Stimulated activated CD4-positive, alpha-beta T cell treated with anti-CD3 and anti-CD28 coated beads, Interleukin-1b, Interleukin-23, amount 100 ng/mL, for 24 hours (primary cell): ENCODE measurements around the gene DBNDD2.

Experiments used
- DNase-seq, 4 experiments: peaks; one replicate each; pipeline ENCODE4 v3.0.0-alpha.2; 2020; ENCODE audit warnings: low read depth in 4 of 4, low spot score in 1 of 4

The DBNDD2 gene, protein sequence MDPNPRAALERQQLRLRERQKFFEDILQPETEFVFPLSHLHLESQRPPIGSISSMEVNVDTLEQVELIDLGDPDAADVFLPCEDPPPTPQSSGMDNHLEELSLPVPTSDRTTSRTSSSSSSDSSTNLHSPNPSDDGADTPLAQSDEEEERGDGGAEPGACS

GRCh38 chr20:45407783-45408645, at the start of gene DBNDD2:
TSS of gene DBNDD2 (plus strand) at chr20:45408289. CDS start at chr20:45408468, 179 bp downstream.
- no peak for DNase-seq

- no peak for DNase-seq
Observed at GRCh38 chr20:45359069-45359405, 49.1 kb upstream of the DBNDD2 start.

- DNase-seq, result no peak
Observed at GRCh38 chr20:45359406-45360148, 48.5 kb upstream of the DBNDD2 start.

- no peak for DNase-seq
Observed at GRCh38 chr20:45361793-45362192, 46.3 kb upstream of the DBNDD2 start.

GRCh38 chr20:45362804-45363610, 45.1 kb upstream of the DBNDD2 start, which contains the start of gene SYS1:
TSS of gene SYS1 (plus strand) at chr20:45363156. CDS start at chr20:45363532, 376 bp downstream.
- peak; percentile 93 to 99 (median 98) for DNase-seq

DNA sequence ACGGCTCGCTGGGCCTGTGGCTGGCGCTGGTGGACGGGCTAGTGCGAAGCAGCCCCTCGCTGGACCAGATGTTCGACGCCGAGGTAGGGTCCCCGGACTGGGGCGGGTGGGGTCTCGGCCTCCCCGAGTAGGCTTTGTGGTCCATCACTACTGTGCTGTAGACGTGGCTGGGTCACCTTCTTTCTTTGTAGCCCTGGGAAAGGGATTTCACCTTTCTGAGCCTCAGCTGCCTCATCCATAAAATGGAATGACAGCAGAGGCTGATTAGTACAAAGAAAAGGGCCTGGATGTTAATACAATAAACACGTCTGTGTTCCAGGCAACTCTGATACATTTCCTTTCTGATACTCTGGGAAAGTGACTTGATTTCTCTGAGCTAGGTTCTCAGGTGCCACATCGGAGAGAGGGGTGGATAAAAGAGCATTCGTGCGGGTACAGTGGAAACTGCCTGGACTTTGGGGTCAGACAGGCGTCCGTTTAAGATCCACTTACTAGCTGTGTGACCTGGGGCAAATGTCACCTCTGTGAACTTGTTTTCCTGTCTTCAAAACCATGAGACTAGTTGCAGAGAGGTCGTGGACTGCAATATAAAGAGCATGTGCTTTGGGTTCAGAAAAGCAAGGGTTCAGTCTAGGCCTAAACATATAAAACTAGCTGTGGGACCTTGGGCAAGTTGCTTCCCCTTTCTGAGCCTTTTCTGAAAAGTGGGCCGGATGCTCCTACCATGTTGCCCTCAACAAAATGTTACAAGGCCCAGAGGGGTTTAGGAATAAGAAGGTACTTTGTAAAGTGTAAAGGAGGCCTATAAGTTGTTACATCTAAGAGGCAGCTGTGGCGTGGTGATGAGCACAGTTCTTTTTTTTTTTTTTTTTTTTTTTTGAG, 44.2 kb upstream of the DBNDD2 start:
- no peak for DNase-seq

- DNase-seq, result no peak
Observed at GRCh38 chr20:45365444-45365970, 42.6 kb upstream of the DBNDD2 start.

GRCh38 chr20:45366192-45366591, 41.9 kb upstream of the DBNDD2 start:
- DNase-seq, result no peak

DNA sequence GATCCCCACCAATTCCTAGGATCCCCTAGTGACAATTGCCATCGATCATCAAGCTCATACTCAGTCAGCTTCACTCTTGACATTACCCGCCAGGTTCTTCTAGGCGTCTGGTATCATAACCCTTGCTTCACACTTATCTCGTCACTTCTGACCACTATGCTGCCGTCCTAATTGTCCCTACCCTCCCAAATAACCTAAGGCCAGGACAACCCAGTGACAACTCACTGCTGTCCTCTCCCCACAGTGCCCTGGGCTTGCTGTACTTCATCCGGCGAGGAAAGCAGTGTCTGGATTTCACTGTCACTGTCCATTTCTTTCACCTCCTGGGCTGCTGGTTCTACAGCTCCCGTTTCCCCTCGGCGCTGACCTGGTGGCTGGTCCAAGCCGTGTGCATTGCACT, 41.5 kb upstream of the DBNDD2 start:
- DNase-seq, result no peak

- DNase-seq, result no peak
Observed at GRCh38 chr20:45367126-45367525, 41.0 kb upstream of the DBNDD2 start.

- DNase-seq, result no peak
Observed at GRCh38 chr20:45368221-45368980, 39.7 kb upstream of the DBNDD2 start.

GRCh38 chr20:45370571-45371160, 37.4 kb upstream of the DBNDD2 start:
- DNase-seq, result no peak

GRCh38 chr20:45372241-45372640, 35.8 kb upstream of the DBNDD2 start:
- no peak for DNase-seq

GRCh38 chr20:45372646-45373352, 35.3 kb upstream of the DBNDD2 start:
- no peak for DNase-seq

- peak; percentile 81 to 93 (median 88) for DNase-seq
Observed at GRCh38 chr20:45373353-45374100, 34.6 kb upstream of the DBNDD2 start.

- no peak for DNase-seq
Observed at GRCh38 chr20:45374101-45374467, 34.0 kb upstream of the DBNDD2 start.

DNA sequence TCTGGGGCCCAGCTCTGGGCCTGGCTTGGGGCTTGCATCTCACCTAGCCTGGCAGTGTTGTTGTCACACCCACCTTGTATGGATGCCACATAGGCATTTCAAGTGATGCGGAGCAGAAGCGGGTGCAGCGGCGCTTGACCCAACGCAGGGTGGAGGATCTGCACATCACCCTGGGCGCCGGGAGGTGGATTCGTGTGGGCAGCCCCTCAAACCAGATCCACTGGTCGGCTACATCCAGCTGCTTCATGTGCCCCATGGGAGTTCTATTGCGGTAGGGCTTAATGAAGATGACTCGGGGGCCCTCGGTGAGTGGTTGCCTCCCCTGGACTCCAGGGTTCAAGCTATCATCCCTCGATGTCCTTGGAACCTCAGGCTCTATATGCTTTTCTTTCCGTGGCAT, 33.1 kb upstream of the DBNDD2 start:
- no peak for DNase-seq
